ENCODE data around the gene LRP2.

- TF ChIP-seq CTCF (IDR thresholded peaks at IDR 0.05) (no peak), POLR2A (IDR thresholded peaks at IDR 0.05) (no peak)
Observed at GRCh38 chr2:169287666-169288065, 74.7 kb downstream of the LRP2 start.

Measured in uterus (tissue), 2 donors.